Kasumi-1 (cell line): Measurements from ENCODE around the gene PLEKHG4B.
"Not testable (repeated sequence)": the region's sequence is repeated elsewhere in the genome, so short reads cannot be mapped to it uniquely, and the experiment has no call there.

Experiments
- DNase-seq, 2 experiments: peaks; one replicate each; lab custom pipeline; 2025; lab: John Stamatoyannopoulos, UW

The PLEKHG4B gene

GRCh38 chr5:200985-201384 is 109.0 kb downstream of the PLEKHG4B start:
- no peak for DNase-seq

- DNase-seq: no peak
These were observed 109.7 kb downstream of the PLEKHG4B start for GRCh38 chr5:201672-202071.

GRCh38 chr5:203246-203930 is 111.4 kb downstream of the PLEKHG4B start:
- DNase-seq: no peak

GRCh38 chr5:204001-204400 is 112.0 kb downstream of the PLEKHG4B start:
- no peak for DNase-seq

- DNase-seq: no peak
These were observed 112.5 kb downstream of the PLEKHG4B start for GRCh38 chr5:204462-204861.

- DNase-seq: no peak
These were observed 113.2 kb downstream of the PLEKHG4B start for GRCh38 chr5:204966-205670.

GRCh38 chr5:206406-206805 is 114.4 kb downstream of the PLEKHG4B start:
- DNase-seq: no peak

GRCh38 chr5:206927-207536 is 115.1 kb downstream of the PLEKHG4B start:
- no peak for DNase-seq

- no peak for DNase-seq
These were observed 115.6 kb downstream of the PLEKHG4B start for GRCh38 chr5:207599-207998.

GRCh38 chr5:208449-209114 is 116.6 kb downstream of the PLEKHG4B start:
- no peak for DNase-seq

- no peak for DNase-seq
These were observed 121.9 kb downstream of the PLEKHG4B start for GRCh38 chr5:213803-214395.

GRCh38 chr5:215256-215655 is 123.3 kb downstream of the PLEKHG4B start:
- DNase-seq: not testable (repeated sequence)

GRCh38 chr5:216076-216475 is 124.1 kb downstream of the PLEKHG4B start:
- DNase-seq: not testable (repeated sequence)

- DNase-seq: peak; percentile 76 to 84
These were observed 125.8 kb downstream of the PLEKHG4B start, which contains the start of the genes CCDC127 and SDHA for GRCh38 chr5:217494-218456. Gene CCDC127 (minus strand): TSS chr5:218153. CDS start chr5:216849, 1,304 bp downstream. Gene SDHA (plus strand): TSS chr5:218320. CDS start chr5:218356, 36 bp downstream.

- no peak for DNase-seq
These were observed 126.7 kb downstream of the PLEKHG4B start for GRCh38 chr5:218457-219291.

- peak; percentile 10 to 40 for DNase-seq
These were observed 127.5 kb downstream of the PLEKHG4B start for GRCh38 chr5:219460-219863.

- DNase-seq: no peak
These were observed 128.0 kb downstream of the PLEKHG4B start for GRCh38 chr5:219991-220390.

GRCh38 chr5:222951-223715 is 131.2 kb downstream of the PLEKHG4B start:
- peak; percentile 9 to 24 for DNase-seq

GRCh38 chr5:223791-224190 is 131.8 kb downstream of the PLEKHG4B start:
- DNase-seq: no peak
